C4-2B (cell line): ENCODE measurements around the gene KCNQ1OT1.

ENCODE experiments used
- H3K27ac ChIP-seq: fragments of 450-650 bp; 2 replicates; pipeline ENCODE4 v1.5.1; 2017
- CTCF ChIP-seq: fragments of 450-650 bp; conservative IDR thresholded peaks from 2 replicates; pipeline ENCODE4 v1.5.1; 2017; ENCODE audit warnings: mild to moderate bottlenecking
- ZFX ChIP-seq: fragments of 450-650 bp; IDR thresholded peaks from 2 replicates; pipeline ENCODE4 v1.6.1; 2017

KCNQ1OT1 gene

GRCh38 chr11:2580061-2580421 lies 119.8 kb downstream of the KCNQ1OT1 start:
- no peak overlapping the region for H3K27ac ChIP-seq
- TF ChIP-seq CTCF (no peak), ZFX (no peak)

GRCh38 chr11:2579315-2580060 lies 120.3 kb downstream of the KCNQ1OT1 start:
- H3K27ac ChIP-seq = no peak overlapping the region
- no peak for TF ChIP-seq ZFX
- TF ChIP-seq CTCF = no peak

DNA sequence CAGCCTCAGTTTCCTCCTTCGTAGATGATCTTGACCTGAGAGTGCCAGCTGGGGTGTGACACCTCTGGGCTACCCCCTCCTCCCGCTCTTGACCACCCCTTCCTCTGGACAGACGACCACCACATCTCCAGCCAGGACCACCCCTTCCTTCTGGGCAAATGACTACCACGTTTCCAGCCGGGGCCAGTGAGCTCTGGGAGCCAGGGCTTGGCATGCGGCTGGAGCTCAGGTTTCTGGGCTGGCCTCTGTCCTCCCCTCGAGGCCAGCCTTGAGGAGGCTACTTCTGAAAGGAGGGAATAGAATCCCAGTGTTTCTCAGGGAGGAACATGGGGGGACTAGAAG lies 120.9 kb downstream of the KCNQ1OT1 start:
- TF ChIP-seq CTCF (no peak), ZFX (no peak)

DNA sequence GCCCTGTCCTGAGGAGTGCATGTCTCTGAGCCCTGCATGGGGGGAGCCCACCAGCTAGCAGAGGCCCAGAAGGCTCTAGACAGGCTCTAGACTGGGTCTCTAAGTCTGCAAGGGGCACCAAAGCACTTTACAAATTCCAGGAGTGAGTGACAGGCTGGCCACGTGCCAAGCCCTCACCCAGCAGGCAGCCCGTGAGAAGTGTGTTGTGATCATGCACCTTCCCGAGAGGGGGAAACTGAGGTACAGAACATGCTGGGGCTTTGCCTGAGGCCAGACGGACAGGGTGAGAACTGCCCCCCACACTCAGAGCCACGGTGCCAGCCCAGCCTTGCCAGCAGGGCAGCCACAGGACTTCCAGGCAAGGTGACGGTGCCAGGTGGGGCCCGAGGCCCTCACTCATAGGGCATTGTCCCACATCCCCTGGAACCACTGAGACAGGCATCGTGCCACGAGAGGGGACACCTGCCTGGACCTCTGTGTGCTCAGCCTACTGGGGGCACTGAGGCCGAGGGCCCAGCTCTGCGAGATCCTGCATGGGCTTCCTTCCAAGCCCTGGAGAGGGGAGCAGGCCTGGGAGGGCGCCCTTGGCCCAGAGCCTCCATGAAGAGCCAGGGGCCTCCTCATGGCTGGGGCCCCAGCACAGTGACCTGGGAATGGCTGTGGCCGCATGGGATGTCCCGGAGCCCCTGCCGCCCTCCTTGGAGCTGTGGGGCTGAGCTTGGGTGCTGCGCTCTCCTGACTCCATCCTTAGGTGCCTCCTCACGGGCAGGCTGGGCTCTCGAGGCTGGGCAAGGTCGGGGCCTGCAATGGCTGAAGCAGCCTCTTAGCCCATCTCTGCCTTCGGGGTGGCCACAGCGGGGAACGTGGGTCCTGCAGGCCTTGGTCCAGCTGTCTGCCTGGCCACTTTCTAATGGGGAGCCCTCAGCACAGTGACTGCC lies 121.5 kb downstream of the KCNQ1OT1 start:
- TF ChIP-seq ZFX (no peak), CTCF (no peak)
- no peak overlapping the region for H3K27ac ChIP-seq

More for the DNA sequence above, 120.9 kb downstream of the KCNQ1OT1 start:
- H3K27ac ChIP-seq = no peak overlapping the region

- no peak overlapping the region for H3K27ac ChIP-seq
These were observed 122.5 kb downstream of the KCNQ1OT1 start for GRCh38 chr11:2577031-2577990.

DNA sequence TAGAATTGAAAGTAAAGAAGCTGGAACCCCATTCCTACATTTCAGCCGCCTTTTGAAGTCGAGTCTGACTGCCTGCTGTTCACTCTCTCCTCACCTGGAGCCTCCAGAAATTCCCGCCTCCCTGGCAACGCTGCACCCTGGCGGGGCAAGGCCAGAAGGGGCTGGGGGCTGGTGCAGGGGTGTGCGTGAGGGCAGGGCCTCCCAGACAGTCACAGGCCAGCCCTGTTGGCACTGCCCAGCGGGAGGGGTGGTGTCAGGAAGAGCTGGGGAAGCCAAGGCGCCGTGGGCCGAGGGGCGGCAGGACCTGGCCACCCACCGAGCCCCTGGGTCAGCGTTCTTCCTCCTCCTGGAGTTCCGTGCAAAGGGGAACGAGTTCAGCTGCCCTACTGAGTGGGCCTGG lies 123.2 kb downstream of the KCNQ1OT1 start:
- TF ChIP-seq CTCF (no peak), ZFX (no peak)
- H3K27ac ChIP-seq = no peak overlapping the region

More at GRCh38 chr11:2577031-2577990, 122.5 kb downstream of the KCNQ1OT1 start:
- no peak for TF ChIP-seq CTCF
- no peak for TF ChIP-seq ZFX
